Activated naive CD8-positive, alpha-beta T cell treated with anti-CD3 and anti-CD28 coated beads, Interleukin-2, amount 50 U/mL, for 24 hours (primary cell): Measurements from ENCODE around the gene CSNK2A3.
"Not testable (repeated sequence)": the region's sequence is repeated elsewhere in the genome, so short reads cannot be mapped to it uniquely, and the experiment has no call there.

Source experiments
- ATAC-seq: fragments of 150-1000 bp; cut with Tn5 transposase; one replicate; pipeline ENCODE4 v1.10.0; 2021
- DNase-seq: peaks from one replicate; pipeline ENCODE4 v3.0.0; 2021
- H3K27ac Mint-ChIP-seq: one replicate; pipeline ENCODE4 v1.8.0; 2021; ENCODE audit warnings: mild to moderate bottlenecking, mixed read lengths
- H3K27me3 Mint-ChIP-seq: one replicate; pipeline ENCODE4 v1.8.0; 2021; ENCODE audit warnings: mixed read lengths
- H3K36me3 Mint-ChIP-seq: one replicate; pipeline ENCODE4 v1.8.0; 2021; ENCODE audit warnings: low read depth, mixed read lengths
- H3K4me1 Mint-ChIP-seq: one replicate; pipeline ENCODE4 v1.8.0; 2021; ENCODE audit warnings: mixed read lengths
- H3K4me3 Mint-ChIP-seq: one replicate; pipeline ENCODE4 v1.8.0; 2021; ENCODE audit warnings: mild to moderate bottlenecking, moderate library complexity, mixed read lengths
- H3K9me3 Mint-ChIP-seq: one replicate; pipeline ENCODE4 v1.8.0; 2021; ENCODE audit warnings: mixed read lengths

CSNK2A3 gene

DNA sequence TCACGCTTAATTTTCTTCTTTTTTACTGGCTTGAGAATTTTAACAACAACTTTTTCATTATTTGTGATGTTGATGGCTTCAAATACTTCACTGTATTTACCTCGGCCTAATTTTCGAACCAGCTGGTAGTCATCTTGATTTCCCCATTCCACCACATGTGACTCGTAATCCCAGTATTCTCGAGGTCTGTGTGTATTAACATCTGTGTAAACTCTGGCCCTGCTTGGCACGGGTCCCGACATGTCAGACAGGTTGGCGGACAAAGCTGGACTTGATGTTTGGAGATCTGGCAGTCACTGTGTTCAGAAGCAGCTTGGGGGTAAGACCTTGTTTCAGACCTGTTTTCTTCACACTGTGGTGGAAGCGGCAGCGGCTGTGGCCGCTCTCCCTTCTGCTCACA lies at the start of gene CSNK2A3:
Gene CSNK2A3, minus strand, starts transcription at position 373 of the 400 bp plus-strand sequence. Its CDS starts 131 bp downstream, at position 242.
- H3K36me3 Mint-ChIP-seq, ATAC-seq, DNase-seq, H3K27me3 Mint-ChIP-seq, H3K4me3 Mint-ChIP-seq, H3K27ac Mint-ChIP-seq, H3K4me1 Mint-ChIP-seq, H3K9me3 Mint-ChIP-seq: not testable (repeated sequence)

- ATAC-seq (no peak), DNase-seq (no peak)
- no peak overlapping the region for H3K27ac Mint-ChIP-seq
- H3K9me3 Mint-ChIP-seq = no peaks in the 10 kb centered on the region
- no peak overlapping the region for H3K4me3 Mint-ChIP-seq
- peaks cover 6% of the 10 kb centered on the region for H3K27me3 Mint-ChIP-seq
- H3K36me3 Mint-ChIP-seq = no peaks in the 10 kb centered on the region
- no peaks in the 10 kb centered on the region for H3K4me1 Mint-ChIP-seq
Measured at GRCh38 chr11:11401960-11402535, 49.0 kb upstream of the CSNK2A3 start.

GRCh38 chr11:11400635-11401232 lies 47.7 kb upstream of the CSNK2A3 start:
- H3K27me3 Mint-ChIP-seq = peaks cover 8% of the 10 kb centered on the region
- H3K4me3 Mint-ChIP-seq = no peak overlapping the region
- no peak overlapping the region for H3K27ac Mint-ChIP-seq
- H3K36me3 Mint-ChIP-seq = no peaks in the 10 kb centered on the region
- no peaks in the 10 kb centered on the region for H3K4me1 Mint-ChIP-seq
- peak; percentile 4 for DNase-seq
- H3K9me3 Mint-ChIP-seq = no peaks in the 10 kb centered on the region
- no peak for ATAC-seq

- ATAC-seq (no peak), DNase-seq (no peak)
- peaks cover 8% of the 10 kb centered on the region for H3K27me3 Mint-ChIP-seq
- no peak overlapping the region for H3K27ac Mint-ChIP-seq
- no peaks in the 10 kb centered on the region for H3K4me1 Mint-ChIP-seq
- H3K9me3 Mint-ChIP-seq = no peaks in the 10 kb centered on the region
- H3K4me3 Mint-ChIP-seq = no peak overlapping the region
- H3K36me3 Mint-ChIP-seq = no peaks in the 10 kb centered on the region
Measured at GRCh38 chr11:11400121-11400520, 47.1 kb upstream of the CSNK2A3 start.

DNA sequence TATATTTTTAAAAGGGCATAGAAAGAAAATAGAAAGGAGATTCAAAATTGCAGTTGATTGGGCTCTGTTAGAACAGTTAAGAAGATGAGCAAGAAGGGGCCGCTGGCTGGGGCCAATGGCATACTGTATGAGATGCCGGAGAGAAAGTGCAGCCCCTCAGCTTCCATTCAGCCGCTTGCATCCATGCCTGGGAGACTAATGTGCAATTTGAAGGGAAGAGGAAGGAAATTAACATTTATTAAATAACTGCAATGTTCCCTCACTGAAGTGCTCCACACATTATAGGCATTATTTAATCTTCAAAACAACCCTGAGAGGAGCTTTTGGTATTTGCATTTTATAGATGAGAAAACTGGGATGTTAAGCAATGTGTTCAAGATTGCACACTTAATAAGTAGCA lies 44.7 kb upstream of the CSNK2A3 start:
- no peak overlapping the region for H3K27ac Mint-ChIP-seq
- H3K4me3 Mint-ChIP-seq = no peak overlapping the region
- no peaks in the 10 kb centered on the region for H3K9me3 Mint-ChIP-seq
- no peaks in the 10 kb centered on the region for H3K4me1 Mint-ChIP-seq
- no peaks in the 10 kb centered on the region for H3K36me3 Mint-ChIP-seq
- peaks cover 5% of the 10 kb centered on the region for H3K27me3 Mint-ChIP-seq
- ATAC-seq = no peak
- no peak for DNase-seq

DNA sequence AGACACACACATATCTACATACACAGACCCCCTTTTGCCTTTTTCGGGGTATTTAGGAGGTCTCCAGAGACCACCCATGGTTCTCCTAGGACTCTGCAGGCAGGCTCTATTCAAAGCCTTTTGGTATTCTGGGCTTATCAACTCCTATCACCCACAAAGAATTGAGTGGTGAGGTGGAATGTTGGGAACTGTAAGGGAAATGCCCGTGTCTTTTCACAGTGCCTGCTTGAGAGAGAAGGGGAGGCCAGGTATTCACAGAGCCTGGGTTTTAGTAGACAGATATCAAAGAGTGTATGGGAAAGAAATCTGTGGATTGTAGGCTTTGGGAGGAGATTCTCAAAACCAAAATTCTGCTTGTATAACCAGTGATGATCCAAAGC lies 44.0 kb upstream of the CSNK2A3 start:
- Mint-ChIP-seq H3K27me3 (peaks cover 5% of the 10 kb centered on the region), H3K4me1 (no peaks in the 10 kb centered on the region), H3K36me3 (no peaks in the 10 kb centered on the region), H3K9me3 (no peaks in the 10 kb centered on the region), H3K27ac (no peak overlapping the region), H3K4me3 (no peak overlapping the region)
- no peak for DNase-seq
- no peak for ATAC-seq

GRCh38 chr11:11396301-11397035 lies 43.4 kb upstream of the CSNK2A3 start:
- no peak overlapping the region for H3K4me3 Mint-ChIP-seq
- no peak overlapping the region for H3K27ac Mint-ChIP-seq
- ATAC-seq (no peak), DNase-seq (no peak)
- no peaks in the 10 kb centered on the region for H3K9me3 Mint-ChIP-seq
- no peaks in the 10 kb centered on the region for H3K4me1 Mint-ChIP-seq
- no peaks in the 10 kb centered on the region for H3K36me3 Mint-ChIP-seq
- peaks cover 5% of the 10 kb centered on the region for H3K27me3 Mint-ChIP-seq

DNA sequence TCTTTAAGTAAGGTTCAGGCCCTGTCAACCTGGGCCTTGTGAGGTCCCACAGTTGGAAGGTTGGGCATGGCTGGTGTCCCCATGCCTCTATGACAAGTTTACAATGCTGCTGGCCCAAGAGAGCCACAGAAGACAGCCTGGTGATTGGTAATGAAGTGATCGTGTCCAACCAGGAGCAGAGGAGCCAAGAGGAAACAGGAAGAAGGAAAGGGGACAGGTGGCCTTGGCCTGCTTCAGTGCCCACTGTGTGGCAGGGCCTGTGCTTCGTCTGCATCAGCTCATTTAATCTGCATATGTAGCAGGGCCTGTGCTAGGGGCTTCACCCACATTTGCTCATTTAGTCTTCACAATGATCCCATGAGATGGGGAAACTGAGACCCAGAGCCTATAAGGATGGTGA lies 42.1 kb upstream of the CSNK2A3 start:
- H3K4me1 Mint-ChIP-seq = no peaks in the 10 kb centered on the region
- no peaks in the 10 kb centered on the region for H3K9me3 Mint-ChIP-seq
- H3K27me3 Mint-ChIP-seq = peaks cover 5% of the 10 kb centered on the region
- no peaks in the 10 kb centered on the region for H3K36me3 Mint-ChIP-seq
- no peak overlapping the region for H3K4me3 Mint-ChIP-seq
- DNase-seq (no peak), ATAC-seq (no peak)
- no peak overlapping the region for H3K27ac Mint-ChIP-seq

- ATAC-seq (no peak), DNase-seq (no peak)
- Mint-ChIP-seq H3K4me3 (no peak overlapping the region), H3K9me3 (no peaks in the 10 kb centered on the region), H3K4me1 (no peaks in the 10 kb centered on the region), H3K27me3 (peaks cover 5% of the 10 kb centered on the region), H3K27ac (no peak overlapping the region), H3K36me3 (no peaks in the 10 kb centered on the region)
Measured at GRCh38 chr11:11394241-11394640, 41.2 kb upstream of the CSNK2A3 start.

- DNase-seq = no peak
- no peak for ATAC-seq
- Mint-ChIP-seq H3K27me3 (peaks cover 5% of the 10 kb centered on the region), H3K9me3 (no peaks in the 10 kb centered on the region), H3K4me1 (no peaks in the 10 kb centered on the region), H3K27ac (no peak overlapping the region), H3K4me3 (no peak overlapping the region), H3K36me3 (no peaks in the 10 kb centered on the region)
Measured at GRCh38 chr11:11391796-11392463, 38.9 kb upstream of the CSNK2A3 start.

DNA sequence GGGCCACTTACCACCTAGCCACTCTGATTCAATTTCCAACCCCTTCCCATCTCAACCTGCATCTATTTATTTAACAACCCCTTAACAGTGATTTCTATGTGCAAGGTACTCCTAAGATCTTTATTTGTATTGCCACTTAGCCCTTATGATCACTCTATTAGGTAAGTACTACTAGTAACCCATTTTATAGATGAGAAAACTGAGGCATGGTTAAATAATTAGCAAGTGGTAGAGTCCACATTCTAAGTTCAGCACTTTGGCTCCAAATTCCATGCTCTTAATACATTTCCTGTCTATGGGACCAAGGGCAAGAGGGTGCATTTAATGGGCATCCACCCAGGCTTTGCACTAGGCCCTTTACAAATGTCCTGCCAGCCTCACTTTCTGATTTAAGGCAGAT lies 38.1 kb upstream of the CSNK2A3 start:
- Mint-ChIP-seq H3K9me3 (no peaks in the 10 kb centered on the region), H3K4me3 (no peak overlapping the region), H3K27me3 (peaks cover under 1% of the 10 kb centered on the region), H3K4me1 (no peaks in the 10 kb centered on the region), H3K36me3 (no peaks in the 10 kb centered on the region), H3K27ac (no peak overlapping the region)
- ATAC-seq (no peak), DNase-seq (no peak)

GRCh38 chr11:11390068-11390771 lies 37.2 kb upstream of the CSNK2A3 start:
- Mint-ChIP-seq H3K9me3 (no peaks in the 10 kb centered on the region), H3K36me3 (no peaks in the 10 kb centered on the region), H3K4me1 (no peaks in the 10 kb centered on the region), H3K4me3 (no peak overlapping the region), H3K27me3 (no peaks in the 10 kb centered on the region), H3K27ac (no peak overlapping the region)
- DNase-seq (no peak), ATAC-seq (no peak)

- Mint-ChIP-seq H3K9me3 (no peaks in the 10 kb centered on the region), H3K27ac (no peak overlapping the region), H3K4me1 (no peaks in the 10 kb centered on the region), H3K27me3 (no peaks in the 10 kb centered on the region), H3K4me3 (no peak overlapping the region), H3K36me3 (no peaks in the 10 kb centered on the region)
- no peak for DNase-seq
- ATAC-seq = no peak
Measured at GRCh38 chr11:11389238-11389637, 36.2 kb upstream of the CSNK2A3 start.

- no peaks in the 10 kb centered on the region for H3K27me3 Mint-ChIP-seq
- ATAC-seq = no peak
- H3K4me1 Mint-ChIP-seq = no peaks in the 10 kb centered on the region
Measured at GRCh38 chr11:11387622-11388305, 34.7 kb upstream of the CSNK2A3 start.

More at GRCh38 chr11:11387622-11388305, 34.7 kb upstream of the CSNK2A3 start:
- no peak for DNase-seq
- Mint-ChIP-seq H3K4me3 (no peak overlapping the region), H3K9me3 (no peaks in the 10 kb centered on the region), H3K36me3 (no peaks in the 10 kb centered on the region), H3K27ac (no peak overlapping the region)
